ENCODE results near the gene MEF2A.
"Not testable (repeated sequence)": the region's sequence is repeated elsewhere in the genome, so short reads cannot be mapped to it uniquely, and the experiment has no call there.

Gene MEF2A

GRCh38 chr15:99565299-99566156 is at the start of gene MEF2A:
TSS of gene MEF2A (plus strand) at chr15:99565984. CDS start at chr15:99633120, 67,136 bp downstream.
- Histone ChIP-seq H3K4me3 (ENCODE audit: low read length) (peak within 1 kb of the TSS; percentile 86), H3K27me3 (ENCODE audit: insufficient read depth, low read length) (peaks cover 10% of the 10 kb centered on the region), H3K9me3 (ENCODE audit: low read length) (no peaks in the 10 kb centered on the region), H3K4me1 (ENCODE audit: insufficient read depth, low read length) (peaks cover 27% of the 10 kb centered on the region), H2AFZ (ENCODE audit: low read depth, low read length) (peak within 1 kb of the TSS; percentile 95), H3K36me3 (ENCODE audit: insufficient read depth, low read length) (no peaks in the 10 kb centered on the region)

GRCh38 chr15:99518191-99518590 is 47.6 kb upstream of the MEF2A start:
- no peaks in the 10 kb centered on the region for H3K9me3 ChIP-seq (ENCODE audit: low read length)
- no peaks in the 10 kb centered on the region for H3K36me3 ChIP-seq (ENCODE audit: insufficient read depth, low read length)
- H3K27me3 ChIP-seq (ENCODE audit: insufficient read depth, low read length), result no peaks in the 10 kb centered on the region
- no peak overlapping the region for H3K4me3 ChIP-seq (ENCODE audit: low read length)
- H3K4me1 ChIP-seq (ENCODE audit: insufficient read depth, low read length), result no peaks in the 10 kb centered on the region
- no peak overlapping the region for H2AFZ ChIP-seq (ENCODE audit: low read depth, low read length)

- H3K4me1 ChIP-seq (ENCODE audit: insufficient read depth, low read length); H2AFZ ChIP-seq (ENCODE audit: low read depth, low read length): not testable (repeated sequence)
Observed at GRCh38 chr15:99519366-99519765, 46.4 kb upstream of the MEF2A start.

GRCh38 chr15:99522288-99522687 is 43.5 kb upstream of the MEF2A start:
- no peaks in the 10 kb centered on the region for H3K9me3 ChIP-seq (ENCODE audit: low read length)
- no peak overlapping the region for H3K4me3 ChIP-seq (ENCODE audit: low read length)
- no peak overlapping the region for H2AFZ ChIP-seq (ENCODE audit: low read depth, low read length)
- H3K27me3 ChIP-seq (ENCODE audit: insufficient read depth, low read length), result no peaks in the 10 kb centered on the region
- H3K36me3 ChIP-seq (ENCODE audit: insufficient read depth, low read length), result no peaks in the 10 kb centered on the region
- H3K4me1 ChIP-seq (ENCODE audit: insufficient read depth, low read length), result no peaks in the 10 kb centered on the region

More at GRCh38 chr15:99519366-99519765, 46.4 kb upstream of the MEF2A start:
- H3K9me3 ChIP-seq (ENCODE audit: low read length); H3K4me3 ChIP-seq (ENCODE audit: low read length); H3K36me3 ChIP-seq (ENCODE audit: insufficient read depth, low read length); H3K27me3 ChIP-seq (ENCODE audit: insufficient read depth, low read length): not testable (repeated sequence)

GRCh38 chr15:99526176-99526575 is 39.6 kb upstream of the MEF2A start:
- no peak overlapping the region for H3K4me3 ChIP-seq (ENCODE audit: low read length)

GRCh38 chr15:99526671-99527070 is 39.1 kb upstream of the MEF2A start:
- H3K27me3 ChIP-seq (ENCODE audit: insufficient read depth, low read length), result no peaks in the 10 kb centered on the region
- H2AFZ ChIP-seq (ENCODE audit: low read depth, low read length), result no peak overlapping the region
- H3K4me1 ChIP-seq (ENCODE audit: insufficient read depth, low read length), result no peaks in the 10 kb centered on the region
- H3K9me3 ChIP-seq (ENCODE audit: low read length), result no peaks in the 10 kb centered on the region
- no peak overlapping the region for H3K4me3 ChIP-seq (ENCODE audit: low read length)
- H3K36me3 ChIP-seq (ENCODE audit: insufficient read depth, low read length), result no peaks in the 10 kb centered on the region

More at GRCh38 chr15:99526176-99526575, 39.6 kb upstream of the MEF2A start:
- H3K27me3 ChIP-seq (ENCODE audit: insufficient read depth, low read length), result no peaks in the 10 kb centered on the region
- no peaks in the 10 kb centered on the region for H3K4me1 ChIP-seq (ENCODE audit: insufficient read depth, low read length)
- no peak overlapping the region for H2AFZ ChIP-seq (ENCODE audit: low read depth, low read length)
- H3K9me3 ChIP-seq (ENCODE audit: low read length), result no peaks in the 10 kb centered on the region
- no peaks in the 10 kb centered on the region for H3K36me3 ChIP-seq (ENCODE audit: insufficient read depth, low read length)

GRCh38 chr15:99536422-99537040 is 29.3 kb upstream of the MEF2A start:
- Histone ChIP-seq H3K36me3 (ENCODE audit: insufficient read depth, low read length) (no peaks in the 10 kb centered on the region), H3K4me3 (ENCODE audit: low read length) (no peak overlapping the region), H3K4me1 (ENCODE audit: insufficient read depth, low read length) (peaks cover 18% of the 10 kb centered on the region), H3K9me3 (ENCODE audit: low read length) (no peaks in the 10 kb centered on the region), H3K27me3 (ENCODE audit: insufficient read depth, low read length) (no peaks in the 10 kb centered on the region), H2AFZ (ENCODE audit: low read depth, low read length) (no peak overlapping the region)

- no peaks in the 10 kb centered on the region for H3K27me3 ChIP-seq (ENCODE audit: insufficient read depth, low read length)
- no peaks in the 10 kb centered on the region for H3K9me3 ChIP-seq (ENCODE audit: low read length)
- H3K4me1 ChIP-seq (ENCODE audit: insufficient read depth, low read length), result peaks cover 18% of the 10 kb centered on the region
- H3K4me3 ChIP-seq (ENCODE audit: low read length), result no peak overlapping the region
- no peak overlapping the region for H2AFZ ChIP-seq (ENCODE audit: low read depth, low read length)
- H3K36me3 ChIP-seq (ENCODE audit: insufficient read depth, low read length), result no peaks in the 10 kb centered on the region
Observed at GRCh38 chr15:99537344-99537743, 28.4 kb upstream of the MEF2A start.

- Histone ChIP-seq H2AFZ (ENCODE audit: low read depth, low read length) (no peak overlapping the region), H3K36me3 (ENCODE audit: insufficient read depth, low read length) (no peaks in the 10 kb centered on the region), H3K4me1 (ENCODE audit: insufficient read depth, low read length) (peaks cover 18% of the 10 kb centered on the region), H3K9me3 (ENCODE audit: low read length) (no peaks in the 10 kb centered on the region), H3K27me3 (ENCODE audit: insufficient read depth, low read length) (no peaks in the 10 kb centered on the region), H3K4me3 (ENCODE audit: low read length) (no peak overlapping the region)
Observed at GRCh38 chr15:99538261-99538660, 27.5 kb upstream of the MEF2A start.

GRCh38 chr15:99542828-99543227 is 23.0 kb upstream of the MEF2A start:
- H2AFZ ChIP-seq (ENCODE audit: low read depth, low read length), result no peak overlapping the region
- H3K27me3 ChIP-seq (ENCODE audit: insufficient read depth, low read length), result peaks cover 4% of the 10 kb centered on the region
- no peaks in the 10 kb centered on the region for H3K9me3 ChIP-seq (ENCODE audit: low read length)
- H3K4me3 ChIP-seq (ENCODE audit: low read length), result no peak overlapping the region
- H3K4me1 ChIP-seq (ENCODE audit: insufficient read depth, low read length), result peaks cover 1% of the 10 kb centered on the region
- no peaks in the 10 kb centered on the region for H3K36me3 ChIP-seq (ENCODE audit: insufficient read depth, low read length)

- no peak overlapping the region for H3K4me3 ChIP-seq (ENCODE audit: low read length)
- peaks cover 4% of the 10 kb centered on the region for H3K27me3 ChIP-seq (ENCODE audit: insufficient read depth, low read length)
- H3K9me3 ChIP-seq (ENCODE audit: low read length), result no peaks in the 10 kb centered on the region
- no peaks in the 10 kb centered on the region for H3K36me3 ChIP-seq (ENCODE audit: insufficient read depth, low read length)
- no peaks in the 10 kb centered on the region for H3K4me1 ChIP-seq (ENCODE audit: insufficient read depth, low read length)
- H2AFZ ChIP-seq (ENCODE audit: low read depth, low read length), result no peak overlapping the region
Observed at GRCh38 chr15:99545605-99546004, 20.2 kb upstream of the MEF2A start.

GRCh38 chr15:99546441-99547100 is 19.2 kb upstream of the MEF2A start:
- H3K36me3 ChIP-seq (ENCODE audit: insufficient read depth, low read length), result no peaks in the 10 kb centered on the region

GRCh38 chr15:99547517-99547916 is 18.3 kb upstream of the MEF2A start:
- no peak overlapping the region for H3K4me3 ChIP-seq (ENCODE audit: low read length)
- H3K27me3 ChIP-seq (ENCODE audit: insufficient read depth, low read length), result peaks cover 4% of the 10 kb centered on the region
- H3K36me3 ChIP-seq (ENCODE audit: insufficient read depth, low read length), result no peaks in the 10 kb centered on the region
- H2AFZ ChIP-seq (ENCODE audit: low read depth, low read length), result no peak overlapping the region
- H3K9me3 ChIP-seq (ENCODE audit: low read length), result no peaks in the 10 kb centered on the region
- H3K4me1 ChIP-seq (ENCODE audit: insufficient read depth, low read length), result no peaks in the 10 kb centered on the region

More at GRCh38 chr15:99546441-99547100, 19.2 kb upstream of the MEF2A start:
- Histone ChIP-seq H3K27me3 (ENCODE audit: insufficient read depth, low read length) (peaks cover 4% of the 10 kb centered on the region), H2AFZ (ENCODE audit: low read depth, low read length) (no peak overlapping the region), H3K4me3 (ENCODE audit: low read length) (no peak overlapping the region), H3K9me3 (ENCODE audit: low read length) (no peaks in the 10 kb centered on the region), H3K4me1 (ENCODE audit: insufficient read depth, low read length) (no peaks in the 10 kb centered on the region)

Data from neuron (in vitro differentiated cells).